CD14-positive monocyte (primary cell): ENCODE data around the gene GRID1. TPM values are rescaled to one million over a fixed set of nuclear protein-coding genes. Genes with fewer than 3 reads are reported as not detected.

ENCODE experiments used
- DNase-seq, 3 donors: peaks; one replicate each; pipeline ENCODE4 v3.0.0-alpha.2; 2011 to 2022
- H2AFZ ChIP-seq: 2 replicates; pipeline ENCODE4 v1.6.0; 2012; ENCODE audit warnings: mild to moderate bottlenecking, low read depth, low read length, inconsistent platforms; ENCODE audit not compliant: insufficient read depth, poor library complexity, severe bottlenecking
- H3K27ac ChIP-seq, 2 donors: 1 replicate in 1 of 2; 2 replicates in 1 of 2; pipeline ENCODE4 v1.5.1; 2012 to 2013; ENCODE audit warnings: low read length in 2 of 2, control low read depth in 1 of 2, inconsistent platforms in 1 of 2, low read depth in 1 of 2, mild to moderate bottlenecking in 1 of 2
- H3K27me3 ChIP-seq, 2 donors: one replicate each; pipeline versions ENCODE4 v1.6.0 to v1.6.1; 2011 to 2013; ENCODE audit warnings: low read length in 2 of 2; ENCODE audit not compliant: control insufficient read depth in 2 of 2, insufficient read depth in 2 of 2
- H3K36me3 ChIP-seq, 2 donors: replicated peaks in 1 of 2; 1 replicate in 1 of 2; 2 replicates in 1 of 2; pipeline versions ENCODE4 v1.5.1 to v1.6.1; 2012 to 2013; ENCODE audit warnings: low read length in 2 of 2, control low read depth in 1 of 2, inconsistent platforms in 1 of 2, mild to moderate bottlenecking in 1 of 2; ENCODE audit not compliant: insufficient read depth in 2 of 2, control insufficient read depth in 1 of 2
- H3K4me1 ChIP-seq, 2 donors: 1 replicate in 1 of 2; 2 replicates in 1 of 2; pipeline versions ENCODE4 v1.5.1 to v1.6.1; 2012 to 2013; ENCODE audit warnings: low read length in 2 of 2, control low read depth in 1 of 2, inconsistent platforms in 1 of 2, mild to moderate bottlenecking in 1 of 2, moderate library complexity in 1 of 2; ENCODE audit not compliant: insufficient read depth in 2 of 2, control insufficient read depth in 1 of 2
- H3K4me2 ChIP-seq: replicated peaks from 2 replicates; pipeline ENCODE3; 2012; ENCODE audit warnings: low read length, moderate library complexity, mild to moderate bottlenecking; ENCODE audit not compliant: poor library complexity, severe bottlenecking; ENCODE audit errors: extremely low read depth
- H3K4me3 ChIP-seq, 3 experiments: fragments of 200-600 bp in 1 of 3; sonication (generic) in 1 of 3; replicated peaks in 1 of 3; 1 replicate in 2 of 3; 2 replicates in 1 of 3; pipeline ENCODE4 v1.5.1; 2011 to 2013; ENCODE audit warnings: low read length in 3 of 3, mild to moderate bottlenecking in 3 of 3, control low read depth in 2 of 3, low read depth in 2 of 3, inconsistent platforms in 1 of 3, moderate library complexity in 1 of 3
- H3K79me2 ChIP-seq: 2 replicates; pipeline ENCODE4 v1.6.0; 2012; ENCODE audit warnings: mild to moderate bottlenecking, control low read depth, inconsistent platforms, low read length, moderate library complexity; ENCODE audit not compliant: insufficient read depth
- H3K9ac ChIP-seq: 2 replicates; pipeline ENCODE4 v1.6.0; 2017; ENCODE audit warnings: low read length, mild to moderate bottlenecking; ENCODE audit not compliant: insufficient read depth, poor library complexity, severe bottlenecking
- H3K9me3 ChIP-seq, 2 donors: replicated peaks in 1 of 2; 1 replicate in 1 of 2; 2 replicates in 1 of 2; pipeline versions ENCODE4 v1.5.1 to v1.6.1; 2012 to 2013; ENCODE audit warnings: low read length in 2 of 2, control low read depth in 1 of 2; ENCODE audit not compliant: control insufficient read depth in 1 of 2, insufficient read depth in 1 of 2
- H4K20me1 ChIP-seq: 2 replicates; pipeline ENCODE4 v1.6.0; 2012; ENCODE audit warnings: mild to moderate bottlenecking, low read length, control low read depth, moderate library complexity; ENCODE audit not compliant: insufficient read depth
- H3K27ac Mint-ChIP-seq, 7 donors: one replicate each; pipeline ENCODE4 v1.8.0; 2020; ENCODE audit warnings: mild to moderate bottlenecking in 7 of 7, mixed read lengths in 7 of 7, moderate library complexity in 6 of 7, inconsistent platforms in 2 of 7
- H3K27me3 Mint-ChIP-seq, 3 donors: one replicate each; pipeline ENCODE4 v1.8.0; 2021 to 2022; ENCODE audit warnings: low read depth in 3 of 3, mild to moderate bottlenecking in 3 of 3, mixed read lengths in 3 of 3, moderate library complexity in 3 of 3, inconsistent platforms in 1 of 3
- H3K36me3 Mint-ChIP-seq, 2 donors: one replicate each; pipeline ENCODE4 v1.8.0; 2020; ENCODE audit warnings: mixed read lengths in 2 of 2, inconsistent platforms in 1 of 2, mild to moderate bottlenecking in 1 of 2
- H3K4me1 Mint-ChIP-seq: one replicate; pipeline ENCODE4 v1.8.0; 2020; ENCODE audit warnings: mild to moderate bottlenecking, mixed read lengths
- H3K4me3 Mint-ChIP-seq, 2 donors: one replicate each; pipeline ENCODE4 v1.8.0; 2020; ENCODE audit warnings: mild to moderate bottlenecking in 2 of 2, mixed read lengths in 2 of 2, moderate library complexity in 1 of 2
- H3K9me3 Mint-ChIP-seq, 7 donors: one replicate each; pipeline ENCODE4 v1.8.0; 2020 to 2022; ENCODE audit warnings: mixed read lengths in 7 of 7, mild to moderate bottlenecking in 6 of 7, moderate library complexity in 6 of 7, inconsistent platforms in 2 of 7
- CTCF ChIP-seq: fragments of 200-600 bp; IDR thresholded peaks from one replicate; pipeline ENCODE4 v1.8.0; 2022; ENCODE audit warnings: antibody characterized with exemption, mild to moderate bottlenecking
- WGBS: methylation state at CpG from one replicate; pipeline ENCODE4 v1.1.5; 2013; ENCODE audit warnings: missing lambda C conversion rate; ENCODE audit not compliant: insufficient coverage; 5-methylcytosine and 5-hydroxymethylcytosine counted together
- intact Hi-C, 2 donors: fragments of 100-400 bp; cut with micrococcal nuclease; formaldehyde crosslinking; loops; one replicate each; pipeline versions ENCODE4 v1.15.0 to v1.15.1; 2023
- polyA plus RNA-seq, 3 donors: library from polyadenylated mRNA; depleted of rRNA in 1 of 3; unstranded in 2 of 3; stranded (reverse) in 1 of 3; fragments of 300-500 nt in 2 of 3; fragments of >200 nt in 1 of 3; fragmentation: Illumina TruSeq in 2 of 3; gene quantifications; 1 replicate in 2 of 3; 2 replicates in 1 of 3; pipeline ENCODE4 v1.2.3, GENCODE V29; 2012 to 2021

Gene GRID1
- polyA plus RNA-seq, 3 donors: not detected

- no peak overlapping the region for H3K27ac Mint-ChIP-seq
- Histone ChIP-seq H2AFZ (no peak overlapping the region), H3K27ac (no peak overlapping the region), H3K4me3 (no peak overlapping the region), H3K79me2 (no peaks in the 10 kb centered on the region), H3K9ac (no peak overlapping the region), H3K4me1 (no peaks in the 10 kb centered on the region), H3K9me3 (no peaks in the 10 kb centered on the region), H3K4me2 (no peak overlapping the region), H3K36me3 (no peaks in the 10 kb centered on the region), H4K20me1 (no peaks in the 10 kb centered on the region), H3K27me3 (no peaks in the 10 kb centered on the region)
- H3K4me1 Mint-ChIP-seq: no peaks in the 10 kb centered on the region
- intact Hi-C loops: no loop called here
- TF ChIP-seq CTCF: no peak
- peaks cover 0 to 2% (median 0%) of the 10 kb centered on the region in 3 donors for H3K27me3 Mint-ChIP-seq
- H3K36me3 Mint-ChIP-seq: no peaks in the 10 kb centered on the region
- DNase-seq: no peak
- peaks cover 0 to 3% (median 1%) of the 10 kb centered on the region in 7 donors for H3K9me3 Mint-ChIP-seq
- no peak overlapping the region for H3K4me3 Mint-ChIP-seq
Measured at GRCh38 chr10:85638797-85639196, 727.8 kb downstream of the GRID1 start.

GRCh38 chr10:85635650-85636049 lies 730.9 kb downstream of the GRID1 start:
- intact Hi-C loops: no loop called here
- H3K27ac Mint-ChIP-seq: no peak overlapping the region
- H3K79me2 ChIP-seq: no peaks in the 10 kb centered on the region
- H3K27me3 Mint-ChIP-seq: peaks cover 0 to 2% (median 0%) of the 10 kb centered on the region in 3 donors
- H3K36me3 Mint-ChIP-seq: no peaks in the 10 kb centered on the region
- no peak overlapping the region for H2AFZ ChIP-seq
- DNase-seq: no peak
- no peak overlapping the region for H3K4me2 ChIP-seq
- H3K9me3 Mint-ChIP-seq: peaks cover 0 to 3% (median 2%) of the 10 kb centered on the region in 7 donors
- H3K4me3 ChIP-seq: no peak overlapping the region
- no peaks in the 10 kb centered on the region for H4K20me1 ChIP-seq
- no peak overlapping the region for H3K4me3 Mint-ChIP-seq
- no peak for TF ChIP-seq CTCF
- no peaks in the 10 kb centered on the region for H3K27me3 ChIP-seq
- H3K9me3 ChIP-seq: no peaks in the 10 kb centered on the region
- H3K4me1 Mint-ChIP-seq: no peaks in the 10 kb centered on the region
- WGBS: 86% methylated on average over 3 of the region's 5 CpGs
- H3K27ac ChIP-seq: no peak overlapping the region
- H3K36me3 ChIP-seq: no peaks in the 10 kb centered on the region
- no peak overlapping the region for H3K9ac ChIP-seq
- H3K4me1 ChIP-seq: no peaks in the 10 kb centered on the region
